Measurements from ENCODE around the gene ZNF597.
A peak's percentile ranks its signal among the peaks of the same experiment; 100 is the strongest.

ZNF597 gene

DNA sequence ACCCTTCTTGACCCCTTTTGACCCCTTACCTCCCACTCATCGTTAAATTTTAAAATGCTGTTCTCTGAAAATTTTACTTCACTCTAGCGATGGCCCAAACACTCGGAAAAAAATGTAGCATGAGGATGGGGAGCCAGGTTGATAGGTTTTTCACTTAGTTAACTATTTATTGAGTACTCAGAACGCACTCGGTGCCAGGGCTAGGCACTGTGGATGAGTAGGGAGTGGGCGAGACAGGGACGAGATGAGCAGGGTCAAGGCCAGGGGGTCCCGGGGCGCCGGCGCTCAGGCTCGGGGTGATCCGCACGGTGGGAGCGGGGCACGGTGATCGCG is 42.9 kb downstream of the ZNF597 start:
- in situ Hi-C loops (cut with HindIII; ENCODE audit: low sequenced_read_pairs), result loop anchor here (5.0 kb wide), 1 partner anchor 83 kb away; no protein-coding TSS in a partner anchor
- no peak for TF ChIP-seq CTCF (IDR thresholded peaks at IDR 0.05; ENCODE audit: low read depth, low read length, missing control alignments)
- H3K4me3 ChIP-seq (ENCODE audit: low read depth, low read length), result peak overlapping the region; percentile 87
- no peak for DNase-seq (ENCODE audit: low read depth)

- no peak overlapping the region for H3K4me3 ChIP-seq (ENCODE audit: low read depth, low read length)
- DNase-seq (ENCODE audit: low read depth), result no peak
- TF ChIP-seq CTCF (IDR thresholded peaks at IDR 0.05; ENCODE audit: low read depth, low read length, missing control alignments), result no peak
- in situ Hi-C loops (cut with HindIII; ENCODE audit: low sequenced_read_pairs), result no loop called here
These were observed 53.5 kb downstream of the ZNF597 start for GRCh38 chr16:3389663-3390338.

DNA sequence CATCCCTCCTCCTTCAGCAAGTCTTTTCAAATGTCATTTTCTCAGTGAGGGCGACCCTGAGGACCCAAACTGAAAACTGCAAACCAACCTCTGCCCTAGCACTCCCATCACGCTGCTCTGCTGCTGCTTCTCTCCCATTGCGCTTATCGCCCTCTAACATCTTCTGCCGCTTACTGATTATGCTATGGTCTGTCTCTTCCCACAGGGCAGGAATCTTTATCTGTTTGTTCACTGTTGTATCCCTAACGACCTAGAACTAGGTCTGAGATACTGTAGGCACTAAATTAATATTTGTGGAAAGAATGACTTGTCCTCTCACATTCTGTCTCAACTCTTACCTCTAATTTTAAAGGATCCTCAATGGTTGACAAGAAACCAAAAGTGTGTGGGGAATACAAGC is 55.0 kb downstream of the ZNF597 start:
- no peak for DNase-seq (ENCODE audit: low read depth)
- H3K4me3 ChIP-seq (ENCODE audit: low read depth, low read length), result no peak overlapping the region
- TF ChIP-seq CTCF (IDR thresholded peaks at IDR 0.05; ENCODE audit: low read depth, low read length, missing control alignments), result no peak
- in situ Hi-C loops (cut with HindIII; ENCODE audit: low sequenced_read_pairs), result no loop called here

GRCh38 chr16:3383045-3383448 is 60.3 kb downstream of the ZNF597 start:
- DNase-seq (ENCODE audit: low read depth), result no peak
- no peak for TF ChIP-seq CTCF (IDR thresholded peaks at IDR 0.05; ENCODE audit: low read depth, low read length, missing control alignments)
- in situ Hi-C loops (cut with HindIII; ENCODE audit: low sequenced_read_pairs), result no loop called here
- no peak overlapping the region for H3K4me3 ChIP-seq (ENCODE audit: low read depth, low read length)
